Muscle of back (tissue), 11 donors: ENCODE measurements around the gene ZBTB43. TPM values are rescaled to one million over a fixed set of nuclear protein-coding genes. Genes with fewer than 3 reads are reported as not detected.
"Not testable (repeated sequence)": the region's sequence is repeated elsewhere in the genome, so short reads cannot be mapped to it uniquely, and the experiment has no call there.

ENCODE experiments used
- DNase-seq, 3 donors: peaks; one replicate each; pipeline versions ENCODE4 v3.0.0 to v3.0.0-alpha.2; 2013
- polyA plus RNA-seq, 10 donors: library from polyadenylated mRNA; unstranded; fragments of 120-200 nt; gene quantifications; one replicate each; pipeline ENCODE4 v1.2.1, GENCODE V29; 2013; ENCODE audit not compliant: insufficient read length in 10 of 10

ZBTB43 gene
- polyA plus RNA-seq, 10 donors = 11.2 to 22.8 (median 13.4) TPM

DNA sequence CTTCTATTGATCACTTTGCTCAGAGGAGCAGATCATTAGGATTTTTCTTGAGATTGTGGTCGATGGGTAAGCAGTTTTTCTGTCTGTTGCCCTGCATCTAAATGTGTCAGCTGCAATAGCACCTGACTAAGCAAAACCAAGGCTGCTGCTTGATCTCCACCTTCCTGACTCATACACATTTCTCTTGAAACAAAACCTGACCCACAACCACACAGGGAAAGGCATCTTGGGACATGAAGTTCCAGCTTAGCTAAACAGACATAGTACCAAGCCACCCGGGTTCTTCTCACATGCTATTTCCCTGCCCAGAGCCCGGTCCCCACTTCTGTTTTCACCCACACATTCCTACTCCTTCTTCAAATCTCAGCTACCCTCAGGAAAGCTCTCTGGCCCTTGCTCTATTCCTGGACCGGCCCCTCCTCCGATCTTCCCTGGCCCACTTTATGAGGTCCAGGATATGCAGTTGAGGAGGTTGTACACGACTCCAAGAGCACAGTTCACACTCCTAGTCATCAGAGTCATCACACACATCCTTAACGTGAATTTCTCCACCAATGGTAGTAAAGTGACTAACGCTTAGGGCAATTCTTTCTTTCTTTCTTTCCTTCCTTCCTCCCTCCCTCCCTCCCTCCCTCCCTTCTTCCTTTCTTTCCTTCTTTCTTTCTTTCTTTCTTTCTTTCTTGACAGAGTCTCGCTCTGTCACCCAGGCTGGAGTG lies 16.0 kb upstream of the ZBTB43 start:
- no peak for DNase-seq

DNA sequence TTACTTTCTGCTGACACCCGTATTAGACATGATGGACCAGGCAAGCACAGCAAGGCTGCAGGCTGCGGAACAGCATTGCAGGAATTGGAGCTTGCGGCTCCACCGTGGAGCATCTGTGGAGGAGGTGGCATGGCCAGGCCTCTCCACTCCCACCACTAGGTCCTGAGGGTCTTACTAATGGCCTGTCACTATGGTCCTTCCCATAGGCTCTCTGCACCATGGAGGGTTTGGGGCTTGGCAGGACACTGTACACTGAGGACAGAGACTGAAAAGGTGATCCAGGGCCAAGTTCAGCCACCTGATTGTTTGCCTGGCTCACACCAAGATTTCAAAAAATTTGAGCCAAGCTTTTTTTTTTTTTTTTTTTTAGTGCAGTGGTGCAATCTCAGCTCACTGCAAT lies 14.3 kb upstream of the ZBTB43 start:
- DNase-seq = no peak

DNA sequence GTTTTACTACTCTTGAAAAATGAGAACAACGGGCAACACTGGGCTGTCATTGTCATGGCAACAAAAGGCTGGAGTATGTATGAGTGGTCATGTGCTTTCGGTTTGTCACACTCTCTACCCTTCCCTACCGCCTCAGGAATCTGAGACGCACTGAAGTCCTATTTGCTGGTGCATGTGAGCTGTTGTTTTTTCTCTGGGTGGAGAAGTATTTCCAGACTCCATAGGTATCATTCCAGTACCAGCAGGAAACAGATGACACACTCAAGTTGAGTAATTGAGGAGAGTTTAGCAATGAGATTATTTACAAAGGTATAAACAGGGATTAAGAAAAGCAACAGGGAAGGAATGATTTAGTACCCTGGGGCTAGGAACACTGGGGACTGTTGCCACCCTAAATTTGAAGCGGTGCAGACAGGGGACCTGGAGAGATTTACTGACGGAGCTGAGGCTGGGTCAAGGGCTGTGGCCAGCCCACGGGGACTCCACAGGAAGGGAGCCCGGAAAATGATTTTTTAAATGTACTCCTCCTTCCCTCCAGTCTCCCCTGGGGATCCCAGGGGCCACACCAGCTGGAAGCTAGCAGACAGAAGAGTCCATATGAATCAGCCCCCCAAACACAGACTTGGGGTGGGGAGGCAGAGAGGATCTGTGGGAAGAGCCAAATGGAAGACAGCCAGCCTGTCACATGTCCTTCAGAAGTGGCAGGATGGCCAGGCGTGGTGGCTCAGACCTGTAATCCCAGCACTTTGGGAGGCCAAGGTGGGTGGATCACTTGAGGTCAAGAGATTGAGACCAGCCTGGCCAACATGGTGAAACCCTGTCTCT lies 13.2 kb upstream of the ZBTB43 start:
- DNase-seq = peak in 1 of 3 donors; percentile 9

DNA sequence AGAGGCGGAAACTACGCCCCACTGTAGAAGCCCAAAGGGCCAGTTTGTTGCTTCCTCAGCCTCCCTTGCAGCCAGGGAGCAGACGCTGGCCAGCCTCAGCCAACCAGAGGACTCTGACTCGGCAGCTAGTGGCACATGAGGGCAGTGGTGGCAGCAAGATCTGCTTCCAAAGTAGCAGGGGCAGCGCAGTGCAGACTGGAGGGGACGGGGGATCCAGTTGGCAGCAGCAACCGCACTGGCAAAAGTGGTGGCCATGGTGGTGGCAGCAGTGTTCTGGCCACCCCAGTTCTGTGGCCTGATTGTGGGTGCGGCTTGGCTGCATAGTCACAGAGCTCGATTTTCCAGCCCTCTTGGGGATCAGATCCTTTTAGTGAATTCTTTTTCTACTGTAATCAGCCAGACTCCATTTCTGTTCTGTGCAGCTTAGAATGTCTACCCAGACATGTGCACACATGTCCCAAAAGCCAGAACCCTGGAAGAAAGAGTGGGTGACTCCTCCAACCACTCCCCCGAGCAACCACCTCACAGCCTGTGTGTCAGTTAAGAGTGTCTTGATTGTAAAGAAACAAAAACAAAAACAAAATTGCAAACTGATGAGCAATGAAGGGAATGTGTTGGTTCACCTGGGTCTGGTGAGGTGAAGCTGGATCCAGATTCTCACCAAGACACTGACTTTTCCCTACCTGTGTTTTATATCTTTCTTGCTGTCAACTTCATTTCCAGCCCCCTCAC lies 11.0 kb upstream of the ZBTB43 start:
- DNase-seq = no peak

DNA sequence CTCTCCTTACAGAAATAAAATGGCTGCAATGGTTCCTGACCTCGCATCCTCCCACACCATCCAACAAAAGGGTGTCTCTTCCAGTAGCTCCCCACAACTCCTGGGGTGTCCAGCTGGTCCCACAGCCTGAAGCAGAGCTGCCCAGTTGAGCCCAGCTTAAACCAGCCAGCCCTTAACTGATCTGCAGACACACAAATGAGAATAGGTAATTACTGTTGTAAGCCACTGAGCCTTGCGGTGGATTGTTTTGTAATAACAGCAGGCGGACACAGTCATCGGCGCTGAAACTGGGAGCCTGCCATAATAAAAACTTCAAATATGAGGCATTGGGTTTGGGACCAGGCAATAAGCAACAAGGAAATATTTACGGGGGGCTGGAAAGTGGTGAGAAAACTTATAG lies 10.4 kb upstream of the ZBTB43 start:
- no peak for DNase-seq

DNA sequence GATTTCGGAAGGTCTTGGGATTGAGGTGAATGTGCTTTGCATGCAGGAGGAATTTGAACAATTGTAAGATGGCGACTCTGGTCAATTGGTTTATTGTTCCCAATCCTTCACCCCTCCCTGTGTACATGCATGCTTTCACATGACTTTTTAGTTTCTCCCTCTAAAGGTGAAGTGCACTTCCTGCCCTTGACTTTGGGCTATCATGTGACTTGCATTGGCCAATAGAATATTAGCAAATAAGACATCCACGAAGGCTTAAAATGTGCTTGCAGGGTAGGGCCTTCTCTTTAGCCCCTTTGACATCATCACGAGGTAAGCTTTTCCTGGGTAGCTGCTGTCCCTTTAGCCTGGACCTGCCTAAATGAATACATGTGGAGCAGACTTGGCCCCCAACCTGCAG lies 8.1 kb upstream of the ZBTB43 start:
- no peak for DNase-seq

DNA sequence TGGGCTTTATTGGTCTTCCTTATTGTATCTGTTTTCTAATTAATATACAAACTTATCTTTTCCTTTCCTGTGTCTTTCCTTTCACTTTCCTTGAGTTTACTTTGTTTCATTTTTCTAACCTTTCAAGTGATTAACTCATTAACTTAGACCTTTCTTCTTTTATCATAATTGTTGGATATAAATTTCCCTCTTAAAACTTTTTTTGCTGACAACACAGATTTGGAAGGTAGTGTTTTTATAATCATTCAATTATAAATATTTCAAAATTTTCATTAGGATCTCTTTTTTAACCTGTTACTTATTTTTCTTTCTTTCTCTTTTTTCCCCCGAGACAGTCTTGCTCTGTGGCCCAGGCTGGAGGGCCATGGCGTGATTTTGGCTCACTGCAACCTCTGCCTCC lies 6.9 kb upstream of the ZBTB43 start:
- no peak for DNase-seq

DNA sequence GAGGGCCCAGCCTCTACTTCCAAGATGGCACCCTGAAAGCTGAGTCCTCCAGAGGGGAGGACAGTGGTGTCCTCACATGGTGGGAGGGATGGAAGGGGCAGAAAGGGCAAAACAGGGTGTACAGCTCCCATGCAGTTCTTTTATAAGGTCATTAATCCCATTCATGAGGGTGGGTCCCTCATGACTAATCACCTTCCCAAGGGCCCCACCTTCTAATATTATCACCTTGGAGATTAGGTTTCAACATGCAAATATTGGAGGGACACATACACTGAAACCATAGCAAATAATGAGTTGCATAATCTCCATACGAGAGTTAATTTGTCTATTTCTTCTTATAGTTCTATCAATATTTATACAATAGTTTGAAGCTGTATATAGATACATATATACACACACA lies 5.8 kb upstream of the ZBTB43 start:
- no peak for DNase-seq

DNA sequence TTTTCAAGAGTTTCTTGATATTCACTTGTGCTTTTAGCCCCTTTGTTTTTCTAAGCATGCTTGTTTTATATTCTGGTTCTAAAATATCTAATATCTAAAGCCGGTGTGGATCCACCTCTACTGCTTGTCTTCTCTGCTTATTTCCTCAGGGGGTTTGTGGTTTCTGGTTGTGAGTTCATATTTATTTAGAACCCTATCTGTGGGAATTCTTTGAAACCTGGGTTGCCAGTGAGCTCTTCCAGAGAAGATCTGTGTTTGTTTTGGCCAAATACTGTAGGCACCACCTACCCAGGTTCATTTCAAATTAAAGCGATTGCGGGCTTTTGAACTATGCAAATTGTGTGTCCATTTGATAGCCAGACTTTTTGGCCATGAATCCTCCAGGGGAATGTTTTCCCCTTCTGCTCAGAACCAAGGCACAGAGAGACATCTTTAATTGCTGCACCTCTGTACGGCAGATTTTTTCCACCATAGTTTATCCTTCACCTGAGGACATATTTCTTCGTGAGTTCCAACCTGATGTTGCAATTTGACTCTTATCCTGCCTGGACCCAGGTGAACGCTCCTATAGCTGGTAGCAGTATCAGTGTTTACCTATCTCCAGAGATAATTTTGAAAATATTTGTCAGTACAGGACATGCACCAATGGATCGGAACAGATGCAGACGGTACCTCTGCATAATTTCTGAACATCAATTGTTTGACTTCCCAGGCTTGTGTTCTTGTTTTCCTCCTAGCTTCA lies 2.4 kb upstream of the ZBTB43 start:
- DNase-seq = no peak

DNA sequence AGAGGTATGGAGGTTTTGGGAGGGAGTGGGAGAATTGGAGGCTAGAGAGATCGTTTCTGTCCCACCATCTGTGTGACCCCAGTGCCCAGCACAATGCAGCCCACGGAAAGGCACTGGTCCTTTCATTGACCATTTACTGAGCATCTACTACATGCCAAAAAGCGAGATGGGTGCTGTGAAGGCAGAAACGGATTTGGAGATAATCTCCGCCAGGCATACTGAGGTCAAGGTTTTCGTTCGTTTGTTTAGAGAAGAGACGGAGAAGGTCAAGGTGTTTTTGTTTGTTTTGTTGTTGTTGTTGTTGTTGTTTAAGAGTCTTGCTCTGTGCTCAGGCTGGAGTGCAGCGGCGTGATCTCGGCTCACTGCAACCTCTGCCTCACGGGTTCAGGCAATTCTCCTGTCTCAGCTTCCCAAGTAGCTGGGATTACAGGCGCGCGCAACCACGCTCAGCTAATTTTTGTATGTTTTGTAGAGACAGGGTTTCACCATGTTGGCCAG lies 593 bp upstream of the ZBTB43 start:
- no peak for DNase-seq

DNA sequence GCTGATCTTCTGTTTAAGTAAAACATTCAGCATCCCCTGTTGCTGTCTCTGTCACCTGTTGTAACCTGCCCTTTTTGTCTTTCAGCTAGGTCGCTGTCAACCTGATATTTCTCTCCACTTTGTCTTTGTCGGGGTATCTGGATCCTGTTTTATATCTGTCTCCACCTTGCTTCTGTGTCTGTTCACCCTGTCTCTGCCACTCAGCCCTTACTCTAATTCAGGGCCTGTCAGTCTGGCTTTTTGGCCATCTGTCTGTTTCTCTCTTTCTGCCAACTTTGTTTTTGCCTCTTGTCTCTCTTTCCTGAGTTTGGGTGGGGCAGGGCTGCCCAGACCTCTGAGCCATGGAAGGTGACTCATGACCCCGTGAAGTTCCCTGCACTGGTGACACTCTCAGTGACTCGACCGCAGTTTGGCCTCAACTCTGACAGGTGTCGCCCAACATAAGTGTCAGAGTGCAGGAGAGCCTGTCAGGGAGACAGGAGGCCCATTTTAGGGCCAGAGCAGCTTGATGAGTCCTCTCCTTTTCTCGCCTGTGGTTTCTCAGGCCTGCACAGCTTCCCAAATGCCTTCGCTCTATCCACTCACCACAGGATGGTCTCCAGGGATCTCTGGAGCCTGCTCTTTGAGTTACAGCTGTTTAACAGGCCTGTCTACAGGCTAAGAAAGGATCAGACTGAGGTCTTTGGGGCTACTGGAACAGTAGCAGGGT lies 868 bp downstream of the ZBTB43 start:
- DNase-seq = peak; percentile 20 to 42 (median 41)

DNA sequence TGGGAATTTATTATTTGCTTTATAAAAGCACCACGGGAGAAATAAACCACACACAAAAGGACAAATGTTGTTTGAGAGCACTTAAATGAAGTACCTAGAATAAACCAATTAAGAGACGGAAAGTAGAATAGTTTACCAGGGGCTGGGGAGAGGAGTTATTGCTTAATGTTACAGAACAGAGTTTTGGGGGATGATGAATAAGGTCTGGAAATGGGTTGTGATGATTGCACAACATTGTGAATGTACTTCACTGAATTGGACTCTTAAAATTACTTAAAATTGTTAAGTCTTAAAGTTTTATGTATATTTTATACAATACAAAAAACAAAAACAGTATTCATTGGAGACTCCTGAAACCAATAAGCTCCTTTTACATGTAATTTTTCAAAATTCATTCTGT lies 1.5 kb downstream of the ZBTB43 start:
- no peak for DNase-seq

DNA sequence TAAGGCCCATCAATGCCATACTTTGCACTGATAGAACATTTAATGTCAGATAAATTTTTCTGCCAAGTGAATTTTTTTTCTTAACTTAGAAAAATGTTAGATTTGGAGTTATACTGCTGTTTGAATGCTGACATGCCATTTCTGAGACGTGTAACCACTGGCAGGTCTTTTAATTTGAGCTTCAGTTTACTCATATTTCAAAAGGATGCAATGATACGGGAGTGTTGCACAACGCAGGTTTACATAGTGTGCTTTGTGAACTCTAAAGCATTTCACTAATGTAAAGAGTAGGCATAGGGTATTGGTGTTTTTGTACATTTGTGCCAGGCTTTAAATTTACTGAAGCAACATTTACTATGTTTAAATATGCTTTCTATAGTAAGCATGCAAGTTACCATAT lies 4.2 kb downstream of the ZBTB43 start:
- DNase-seq = no peak

DNA sequence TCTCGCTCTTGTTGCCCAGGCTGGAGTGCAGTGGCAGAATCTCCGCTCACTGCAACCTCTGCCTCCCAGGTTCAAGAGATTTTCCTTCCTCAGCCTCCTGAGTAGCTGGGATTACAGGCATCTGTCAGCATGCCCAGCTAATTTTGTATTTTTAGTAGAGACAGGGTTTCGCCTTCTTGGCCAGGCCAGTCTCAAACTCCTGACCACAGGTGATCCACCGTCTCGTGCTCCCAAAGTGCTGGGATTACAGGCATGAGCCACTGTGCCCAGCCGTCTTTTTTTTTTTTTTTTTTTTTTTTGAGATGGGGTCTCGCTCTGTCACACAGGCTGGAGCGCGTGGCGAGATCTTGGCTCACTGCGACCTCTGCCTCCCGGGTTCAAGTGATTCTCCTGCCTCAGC lies 5.4 kb downstream of the ZBTB43 start:
- DNase-seq = not testable (repeated sequence)

DNA sequence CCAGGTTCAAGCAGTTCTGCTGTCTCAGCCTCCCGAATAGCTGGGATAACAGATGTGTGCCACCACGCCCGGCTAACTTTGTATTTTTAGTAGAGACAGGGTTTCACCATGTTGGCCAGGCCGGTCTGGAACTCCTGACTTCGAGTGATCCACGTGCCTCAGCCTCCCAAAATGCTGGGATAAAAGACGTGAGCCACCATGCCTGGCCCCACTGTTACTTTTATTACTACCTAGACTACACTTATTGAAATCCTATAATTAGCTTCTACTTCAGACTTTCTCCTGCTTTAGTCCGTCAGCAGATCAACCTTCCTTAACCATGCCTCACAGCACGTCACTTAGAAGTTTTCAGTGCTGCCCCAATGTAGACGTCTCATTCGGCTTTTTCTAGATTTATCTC lies 8.2 kb downstream of the ZBTB43 start:
- no peak for DNase-seq

DNA sequence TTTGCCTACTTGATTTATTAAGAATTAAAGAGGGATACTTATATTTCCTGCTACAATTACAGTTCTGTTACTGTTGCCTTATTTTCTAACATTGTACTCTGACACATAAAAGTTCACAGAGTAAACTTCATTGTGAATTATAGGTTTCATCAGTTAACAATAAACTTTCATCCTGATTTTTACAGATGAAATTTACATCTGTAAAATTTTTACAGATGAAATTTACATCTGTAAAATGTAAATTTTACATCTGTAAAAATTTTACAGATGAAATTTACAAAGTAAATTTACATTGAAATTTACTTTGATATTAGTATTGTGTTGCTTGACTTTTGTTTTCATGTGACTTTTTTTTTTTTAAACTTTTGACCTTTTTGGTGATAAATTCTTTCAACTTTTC lies 9.3 kb downstream of the ZBTB43 start:
- DNase-seq = no peak

DNA sequence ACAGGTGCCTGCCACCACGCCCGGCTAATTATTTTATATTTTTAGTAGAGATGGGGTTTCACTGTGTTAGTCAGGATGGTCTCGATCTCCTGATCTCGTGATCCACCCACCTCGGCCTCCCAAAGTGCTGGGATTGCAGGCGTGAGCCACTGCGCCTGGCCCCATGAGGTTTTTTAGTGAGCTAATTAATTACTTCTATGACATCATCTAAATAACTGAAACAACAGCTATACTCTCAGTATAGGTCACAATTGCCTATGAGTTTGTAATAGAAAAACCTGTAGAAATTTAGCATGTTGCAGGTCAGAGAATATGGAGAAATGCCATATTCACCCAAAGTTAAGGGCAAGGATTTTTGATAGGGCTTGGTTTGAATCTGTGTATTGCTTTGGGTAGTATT lies 12.8 kb downstream of the ZBTB43 start:
- DNase-seq = not testable (repeated sequence)

DNA sequence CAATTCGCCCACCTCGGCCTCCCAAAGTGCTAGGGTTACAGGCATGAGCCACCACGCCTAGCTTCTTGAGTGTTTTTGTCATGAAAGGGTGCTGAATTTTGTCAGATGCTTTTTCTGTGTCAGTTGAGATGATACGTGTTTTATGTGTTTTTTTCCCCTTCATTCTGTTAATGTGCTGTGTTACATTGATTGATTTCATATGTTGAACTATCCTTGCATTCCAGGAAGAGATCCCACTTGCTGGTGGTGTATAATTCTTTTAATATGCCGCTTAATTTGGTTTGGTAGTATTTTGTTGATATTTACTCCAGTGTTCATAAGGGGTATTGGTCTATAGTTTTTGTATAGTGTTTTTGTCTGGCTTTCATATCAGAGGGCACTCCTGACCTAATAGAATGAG lies 13.6 kb downstream of the ZBTB43 start:
- DNase-seq = no peak

DNA sequence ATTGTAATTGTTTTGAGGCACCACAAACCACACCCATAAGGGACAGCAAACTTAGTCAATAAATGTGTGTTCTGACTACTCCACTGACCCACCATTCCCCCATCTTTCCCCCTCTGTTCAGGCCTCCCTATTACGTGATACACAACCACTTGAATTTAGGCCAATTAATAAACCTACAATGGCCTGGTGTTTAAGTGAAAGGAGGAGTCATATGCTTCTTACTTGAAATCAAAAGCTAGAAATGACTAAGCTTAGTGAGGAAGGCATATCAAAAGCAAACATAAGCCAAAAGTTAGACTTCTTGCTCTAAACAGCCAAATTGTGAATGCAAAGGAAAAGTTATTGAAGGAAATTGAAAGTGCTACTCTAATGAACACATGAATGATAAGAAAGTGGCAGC lies 14.6 kb downstream of the ZBTB43 start:
- DNase-seq = no peak

DNA sequence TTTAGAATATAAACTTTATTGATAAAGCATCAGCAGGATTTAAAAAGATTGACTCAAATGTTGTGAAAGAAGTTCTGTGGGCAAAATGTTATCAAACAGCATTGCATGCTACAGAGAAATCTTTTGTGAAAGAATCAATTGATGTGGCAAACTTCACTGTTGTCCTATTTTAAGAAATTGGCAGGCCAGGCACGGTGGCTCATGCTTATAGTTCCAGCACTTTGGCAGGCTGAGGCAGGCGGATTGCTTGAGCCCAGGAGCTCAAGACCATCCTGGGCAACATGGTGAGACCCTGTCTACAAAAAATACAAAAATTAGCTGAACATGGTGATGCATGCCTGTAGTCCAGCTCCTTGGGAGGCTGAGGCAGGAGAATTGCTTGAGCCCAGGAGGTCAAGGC lies 17.4 kb downstream of the ZBTB43 start:
- DNase-seq = no peak

DNA sequence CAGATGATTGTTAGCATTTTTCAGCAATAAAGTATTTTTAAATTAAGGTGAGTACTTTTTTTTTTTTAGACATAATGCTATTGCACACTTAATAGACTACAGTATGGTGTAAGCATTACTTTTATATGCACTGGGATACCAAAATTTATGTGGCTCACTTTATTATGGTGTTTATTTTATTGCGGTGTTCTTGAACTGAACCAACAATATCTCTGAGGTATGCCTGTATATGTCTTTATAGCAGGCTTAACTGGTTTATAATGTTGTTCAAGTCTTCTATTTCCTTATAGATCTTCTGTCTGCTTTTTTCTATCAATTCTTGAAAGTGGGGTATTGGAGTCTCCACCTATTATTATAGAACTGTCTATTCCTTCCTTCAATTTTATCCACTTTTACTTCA lies 18.0 kb downstream of the ZBTB43 start:
- DNase-seq = no peak
